GM23248 (cell line): ENCODE results near the gene FAM171A1.

Experiments
- EZH2 ChIP-seq: fragments of 200-600 bp; sonication (generic); IDR thresholded peaks from 2 replicates; pipeline ENCODE4 v1.6.1; 2018; ENCODE audit warnings: antibody characterized with exemption, mild to moderate bottlenecking; ENCODE audit not compliant: insufficient read depth, poor library complexity, severe bottlenecking
- EZH2phosphoT487 ChIP-seq: fragments of 200-600 bp; sonication (generic); IDR thresholded peaks from 2 replicates; pipeline ENCODE4 v1.6.1; 2018; ENCODE audit warnings: antibody characterized with exemption, moderate library complexity, mild to moderate bottlenecking, low read depth; ENCODE audit not compliant: insufficient read depth

GRCh38 chr10:15163253-15163828 is 207.7 kb downstream of the FAM171A1 start:
- TF ChIP-seq EZH2 (no peak), EZH2phosphoT487 (no peak)
